ENCODE results near the gene BRAP. TPM values are rescaled to one million over a fixed set of nuclear protein-coding genes. Genes with fewer than 3 reads are reported as not detected.
"Not testable (repeated sequence)": the region's sequence is repeated elsewhere in the genome, so short reads cannot be mapped to it uniquely, and the experiment has no call there.

The BRAP gene
- total and polyA plus RNA-seq, 5 experiments from 2014 or later = 17.8 to 26.7 (median 24.9) TPM

GRCh38 chr12:111600986-111601385 lies 84.8 kb downstream of the BRAP start:
- H3K36me3 Mint-ChIP-seq, H3K4me3 Mint-ChIP-seq, DNase-seq, POLR2A ChIA-PET, ATAC-seq, H3K9me3 Mint-ChIP-seq, H3K27me3 Mint-ChIP-seq: not testable (repeated sequence)
- Mint-ChIP-seq H3K27ac (peak overlapping the region in 2 of 10 donors; percentile 53 to 69), H3K4me1 (peaks cover 16 to 25% (median 23%) of the 10 kb centered on the region in 4 donors)

GRCh38 chr12:111600205-111600642 lies 85.5 kb downstream of the BRAP start:
- Mint-ChIP-seq H3K4me1 (peaks cover 16 to 30% (median 29%) of the 10 kb centered on the region in 4 donors), H3K9me3 (no peaks in the 10 kb centered on the region), H3K4me3 (peak overlapping the region; percentile 76 to 93 (median 88)), H3K36me3 (no peaks in the 10 kb centered on the region), H3K27me3 (peaks cover 0 to 3% (median 0%) of the 10 kb centered on the region in 5 donors), H3K27ac (peak overlapping the region; percentile 56 to 98 (median 92))
- ATAC-seq (no peak), DNase-seq (no peak)
- POLR2A ChIA-PET = interaction anchor here (1.3 kb wide), 1 partner anchor 85 kb away, joined by 9 read pairs; the partner anchor contains the start of genes ACAD10 and BRAP

DNA sequence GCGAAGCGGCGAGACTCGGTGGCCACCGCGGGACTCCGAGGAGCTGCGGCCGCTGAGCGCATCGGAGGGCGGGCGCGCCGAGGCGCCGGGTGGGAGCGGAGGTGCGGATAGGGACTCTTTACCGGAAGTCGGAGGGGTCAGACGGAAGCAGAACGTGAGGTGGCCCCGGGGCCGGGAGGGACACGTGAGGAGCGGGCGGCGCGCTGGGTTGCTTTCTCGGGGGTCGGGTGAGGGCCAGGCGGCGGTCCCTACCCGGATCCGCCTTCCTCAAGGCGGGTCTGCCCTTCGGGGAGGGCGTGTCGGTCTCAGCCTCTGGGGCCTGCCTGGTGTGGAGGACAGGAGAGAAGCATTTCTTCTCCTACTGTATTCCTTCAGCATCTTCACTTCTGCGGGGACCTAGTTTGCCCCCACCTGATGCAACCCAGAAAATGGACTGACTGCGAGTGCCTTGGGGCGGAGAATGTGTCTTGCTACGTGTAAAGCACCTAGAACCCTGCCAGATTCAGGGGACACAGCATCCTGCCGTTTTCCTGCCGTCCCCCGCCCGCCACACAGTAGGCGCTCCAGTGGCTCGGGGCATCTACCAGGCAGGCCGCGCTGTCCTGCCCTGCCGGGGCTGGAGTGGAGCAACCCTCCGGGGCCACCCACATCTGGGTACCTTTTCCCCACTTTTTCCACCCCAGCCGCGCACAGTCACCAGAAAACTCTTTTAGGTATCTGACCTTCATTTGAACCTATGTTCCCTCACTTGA lies 86.1 kb downstream of the BRAP start:
- POLR2A ChIA-PET = interaction anchor here (0.8 to 1.3 kb wide), 2 partner anchors 11 to 86 kb away, joined by 4 to 9 read pairs; partner anchors contain the start of genes ACAD10 and BRAP
- peaks cover 0 to 3% (median 0%) of the 10 kb centered on the region in 5 donors for H3K27me3 Mint-ChIP-seq
- H3K27ac Mint-ChIP-seq = peak overlapping the region; percentile 56 to 98 (median 92)
- peak overlapping the region; percentile 76 to 93 (median 88) for H3K4me3 Mint-ChIP-seq
- peak; percentile 81 to 99 (median 87) for DNase-seq
- no peaks in the 10 kb centered on the region for H3K9me3 Mint-ChIP-seq
- no peaks in the 10 kb centered on the region for H3K36me3 Mint-ChIP-seq
- ATAC-seq = peak; percentile 81 to 85
- H3K4me1 Mint-ChIP-seq = peaks cover 17 to 36% (median 34%) of the 10 kb centered on the region in 4 donors

GRCh38 chr12:111598637-111599452 lies 86.9 kb downstream of the BRAP start, which contains the start of gene ATXN2:
ATXN2 (minus strand) TSS chr12:111599315; CDS start chr12:111599034, 281 bp downstream.
- H3K4me1 Mint-ChIP-seq = peaks cover 20 to 44% (median 42%) of the 10 kb centered on the region in 4 donors
- peak within 1 kb of the TSS; percentile 90 to 99 (median 94) for H3K4me3 Mint-ChIP-seq
- POLR2A ChIA-PET = interaction anchor here (0.8 to 1.3 kb wide), 2 partner anchors 10 to 87 kb away, joined by 4 to 9 read pairs; partner anchors contain the start of genes ACAD10 and BRAP
- peak within 1 kb of the TSS; percentile 89 to 98 (median 92) for H3K27ac Mint-ChIP-seq
- DNase-seq (peak in 7 of 10 donors; percentile 56 to 88 (median 71)), ATAC-seq (peak; percentile 59 to 66)
- H3K9me3 Mint-ChIP-seq = no peaks in the 10 kb centered on the region
- no peaks in the 10 kb centered on the region for H3K36me3 Mint-ChIP-seq
- H3K27me3 Mint-ChIP-seq = peaks cover 0 to 3% (median 0%) of the 10 kb centered on the region in 5 donors

GRCh38 chr12:111597831-111598636 lies 87.7 kb downstream of the BRAP start:
- no peaks in the 10 kb centered on the region for H3K9me3 Mint-ChIP-seq
- POLR2A ChIA-PET = no interaction called here
- H3K36me3 Mint-ChIP-seq = no peaks in the 10 kb centered on the region
- H3K4me3 Mint-ChIP-seq = peak overlapping the region; percentile 90 to 99 (median 94)
- H3K27ac Mint-ChIP-seq = peak overlapping the region; percentile 87 to 98 (median 92)
- ATAC-seq = no peak
- peaks cover 21 to 49% (median 44%) of the 10 kb centered on the region in 4 donors for H3K4me1 Mint-ChIP-seq
- DNase-seq = peak in 9 of 10 donors; percentile 2 to 28 (median 22)
- H3K27me3 Mint-ChIP-seq = peaks cover 0 to 3% (median 0%) of the 10 kb centered on the region in 5 donors

DNA sequence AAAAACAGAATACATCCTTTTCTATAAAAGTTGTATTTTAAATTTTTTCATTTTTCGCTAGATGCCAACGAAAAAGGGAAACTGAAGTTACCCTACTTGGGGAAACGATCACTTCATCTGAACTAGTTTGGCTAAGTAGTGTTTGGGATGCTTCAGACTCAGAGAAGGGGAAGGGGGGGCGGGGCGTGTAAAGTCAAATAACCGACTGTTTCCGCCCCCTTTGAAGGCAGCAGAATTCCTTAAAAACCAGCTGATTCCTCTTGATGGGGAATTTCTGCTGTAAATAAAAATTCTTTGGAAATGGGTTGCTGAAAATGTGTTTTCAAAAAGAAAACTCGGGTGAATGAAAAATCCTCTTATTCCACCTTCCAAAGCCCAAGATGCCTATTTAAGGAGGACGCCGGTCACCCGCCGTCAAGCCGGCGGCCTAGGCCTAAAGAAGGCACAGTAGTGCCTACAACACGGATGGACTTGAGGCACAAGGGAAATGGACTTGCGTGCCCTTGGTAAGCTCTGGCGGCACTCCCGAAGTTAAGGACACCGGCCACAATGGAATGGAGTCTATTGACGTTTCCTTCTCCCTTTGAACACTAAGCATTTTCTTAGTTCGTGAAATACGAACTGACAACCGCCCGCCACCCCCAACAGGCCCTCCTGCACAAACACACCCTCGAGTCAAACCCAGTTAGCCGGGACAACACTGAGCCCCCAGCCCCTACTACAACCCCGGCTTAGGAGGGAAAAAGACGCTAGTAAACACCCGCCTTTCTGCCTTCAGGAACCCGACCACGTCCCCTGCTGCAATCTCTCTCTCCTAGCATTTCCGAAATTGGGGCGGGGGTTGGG lies 88.5 kb downstream of the BRAP start:
- H3K36me3 Mint-ChIP-seq = no peaks in the 10 kb centered on the region
- peaks cover 0 to 3% (median 0%) of the 10 kb centered on the region in 5 donors for H3K27me3 Mint-ChIP-seq
- no peaks in the 10 kb centered on the region for H3K9me3 Mint-ChIP-seq
- ATAC-seq = no peak
- peak overlapping the region; percentile 87 to 98 (median 92) for H3K27ac Mint-ChIP-seq
- H3K4me1 Mint-ChIP-seq = peaks cover 22 to 51% (median 46%) of the 10 kb centered on the region in 4 donors
- POLR2A ChIA-PET = no interaction called here
- DNase-seq = peak in 8 of 10 donors; percentile 1 to 31 (median 11)
- peak overlapping the region; percentile 90 to 99 (median 94) for H3K4me3 Mint-ChIP-seq

DNA sequence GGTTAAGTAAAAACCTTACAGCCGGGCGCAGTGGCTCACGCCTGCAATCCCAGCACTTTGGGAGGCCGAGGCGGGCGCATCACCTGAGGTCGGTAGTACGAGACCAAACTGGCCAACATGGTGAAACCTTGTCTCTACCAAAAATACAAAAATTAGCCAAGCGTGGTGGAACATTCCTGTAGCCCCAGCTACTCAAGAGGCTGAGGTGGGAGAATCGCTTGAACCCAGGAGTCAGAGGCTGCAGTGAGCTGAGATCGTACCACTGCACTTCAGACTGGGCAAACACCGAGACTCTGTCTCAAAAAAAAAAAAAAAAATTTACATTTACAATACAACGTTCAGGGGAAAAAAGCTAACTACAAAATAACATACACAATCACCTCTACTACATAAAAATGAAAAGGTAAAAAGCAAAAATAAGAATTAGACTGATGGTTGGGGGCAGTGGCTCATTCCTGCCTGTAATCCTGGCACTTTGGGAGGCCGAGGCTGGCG lies 90.4 kb downstream of the BRAP start:
- not testable (repeated sequence) for H3K9me3 Mint-ChIP-seq, H3K27me3 Mint-ChIP-seq, DNase-seq, H3K36me3 Mint-ChIP-seq, ATAC-seq
- POLR2A ChIA-PET = interaction anchor here (0.6 kb wide), 1 partner anchor 48 kb away, joined by 3 read pairs; no protein-coding TSS in a partner anchor
- peak overlapping the region in 3 of 10 donors; percentile 9 to 56 (median 37) for H3K4me3 Mint-ChIP-seq
- peak overlapping the region in 4 of 10 donors; percentile 32 to 87 (median 64) for H3K27ac Mint-ChIP-seq
- peaks cover 22 to 52% (median 46%) of the 10 kb centered on the region in 4 donors for H3K4me1 Mint-ChIP-seq

Other genes starting within 250 kb of the BRAP start
- 10 to 100 TPM; 62.5 to 63.0 TPM for gene ATXN2, start 86.6 kb downstream of the BRAP start, total RNA-seq
- gene ATXN2, start 86.6 kb downstream of the BRAP start, polyA plus RNA-seq = 10 to 100 TPM; 14.5 to 27.4 (median 18.1) TPM
- gene ACAD10, start 97 bp upstream of the BRAP start, total RNA-seq = 10 to 100 TPM; 57.3 to 62.2 TPM
- 10 to 100 TPM in 2 of 3 donors, 1 to 10 TPM in 1; 9.4 to 12.9 (median 10.1) TPM for gene ACAD10, start 97 bp upstream of the BRAP start, polyA plus RNA-seq
- 1 to 10 TPM; 3.1 to 3.9 TPM for gene ALDH2, start 81.0 kb upstream of the BRAP start, total RNA-seq
- gene ALDH2, start 81.0 kb upstream of the BRAP start, polyA plus RNA-seq = 1 to 10 TPM in 1 of 3 donors, under 1 TPM in 2; 0.73 to 1.3 (median 0.85) TPM
- gene MAPKAPK5, start 156.3 kb upstream of the BRAP start, total RNA-seq = 10 to 100 TPM; 76.4 to 80.6 TPM
- gene MAPKAPK5, start 156.3 kb upstream of the BRAP start, polyA plus RNA-seq = 10 to 100 TPM; 25.8 to 54.2 (median 33.5) TPM